Panc1 (cell line): ENCODE measurements around the gene ZDHHC18.

Experiments used
- POLR2AphosphoS5 ChIP-seq: IDR thresholded peaks from 2 replicates; pipeline ENCODE4 v1.6.1; 2012; ENCODE audit warnings: mild to moderate bottlenecking, low read depth, low read length, moderate library complexity
- REST ChIP-seq, 2 experiments: IDR thresholded peaks; 2 replicates each; pipeline ENCODE4 v1.6.1; 2011 to 2012; ENCODE audit warnings: low read depth in 2 of 2, control low read depth in 1 of 2, low read length in 1 of 2, mild to moderate bottlenecking in 1 of 2, moderate library complexity in 1 of 2; ENCODE audit not compliant: insufficient read depth in 1 of 2
- SIN3A ChIP-seq: IDR thresholded peaks from 2 replicates; pipeline ENCODE4 v1.6.1; 2012; ENCODE audit warnings: low read depth, mild to moderate bottlenecking, low read length, moderate library complexity, borderline replicate concordance; ENCODE audit not compliant: insufficient read depth
- TCF7L2 ChIP-seq: IDR thresholded peaks from 2 replicates; pipeline ENCODE4 v1.6.1; 2011; ENCODE audit warnings: mild to moderate bottlenecking, low read depth, low read length, inconsistent platforms
- TF ChIP-seq, protein P1 (sequence below): fragments of 450-650 bp; IDR thresholded peaks from 2 replicates; pipeline ENCODE4 v1.5.1; 2017; ENCODE audit warnings: mild to moderate bottlenecking

GRCh38 chr1:26877326-26877725 lies 50.8 kb downstream of the ZDHHC18 start:
- TF ChIP-seq POLR2AphosphoS5 (no peak; the same call in 1 of the 2 replicates), SIN3A (no peak), REST (IDR thresholded peaks at IDR 0.05; ENCODE audit: insufficient read depth in 1 of 2, low read depth in 2 of 2, low read length in 1 of 2) (no peak), TCF7L2 (no peak)
- TF ChIP-seq, protein P1, sequence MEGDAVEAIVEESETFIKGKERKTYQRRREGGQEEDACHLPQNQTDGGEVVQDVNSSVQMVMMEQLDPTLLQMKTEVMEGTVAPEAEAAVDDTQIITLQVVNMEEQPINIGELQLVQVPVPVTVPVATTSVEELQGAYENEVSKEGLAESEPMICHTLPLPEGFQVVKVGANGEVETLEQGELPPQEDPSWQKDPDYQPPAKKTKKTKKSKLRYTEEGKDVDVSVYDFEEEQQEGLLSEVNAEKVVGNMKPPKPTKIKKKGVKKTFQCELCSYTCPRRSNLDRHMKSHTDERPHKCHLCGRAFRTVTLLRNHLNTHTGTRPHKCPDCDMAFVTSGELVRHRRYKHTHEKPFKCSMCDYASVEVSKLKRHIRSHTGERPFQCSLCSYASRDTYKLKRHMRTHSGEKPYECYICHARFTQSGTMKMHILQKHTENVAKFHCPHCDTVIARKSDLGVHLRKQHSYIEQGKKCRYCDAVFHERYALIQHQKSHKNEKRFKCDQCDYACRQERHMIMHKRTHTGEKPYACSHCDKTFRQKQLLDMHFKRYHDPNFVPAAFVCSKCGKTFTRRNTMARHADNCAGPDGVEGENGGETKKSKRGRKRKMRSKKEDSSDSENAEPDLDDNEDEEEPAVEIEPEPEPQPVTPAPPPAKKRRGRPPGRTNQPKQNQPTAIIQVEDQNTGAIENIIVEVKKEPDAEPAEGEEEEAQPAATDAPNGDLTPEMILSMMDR = no peak
